HG03280 (cell line): ENCODE measurements around the gene UBC.
"Not testable (repeated sequence)": the region's sequence is repeated elsewhere in the genome, so short reads cannot be mapped to it uniquely, and the experiment has no call there.

Experiments
- ATAC-seq: cut with Tn5 transposase; IDR thresholded peaks from one replicate; pipeline ENCODE4 v1.9.1; 2021; ENCODE audit warnings: mild to moderate bottlenecking, moderate library complexity; ENCODE audit not compliant: unreplicated experiment

The UBC gene

DNA sequence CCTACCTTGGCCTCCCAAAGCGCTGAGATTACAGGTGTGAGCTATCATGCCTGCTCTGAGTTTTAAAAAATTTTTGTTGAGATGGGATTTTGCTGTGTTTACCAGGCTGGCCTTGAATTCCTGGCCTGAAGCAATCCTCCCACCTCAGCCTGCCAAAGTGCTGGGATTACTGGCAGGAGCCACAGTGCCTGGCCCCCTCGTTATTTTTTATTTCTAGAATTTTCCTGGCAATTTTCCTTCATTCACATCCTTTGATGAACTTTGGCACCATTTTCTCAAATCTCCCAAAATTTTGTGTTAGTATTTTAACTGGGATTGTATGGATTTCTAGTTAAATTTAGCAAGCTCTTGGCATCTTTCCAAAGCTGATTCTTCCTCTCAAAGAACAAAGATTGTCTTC is 26.2 kb downstream of the UBC start:
- no peak for ATAC-seq

- not testable (repeated sequence) for ATAC-seq
Observed at GRCh38 chr12:124887766-124888165, 26.7 kb downstream of the UBC start.

DNA sequence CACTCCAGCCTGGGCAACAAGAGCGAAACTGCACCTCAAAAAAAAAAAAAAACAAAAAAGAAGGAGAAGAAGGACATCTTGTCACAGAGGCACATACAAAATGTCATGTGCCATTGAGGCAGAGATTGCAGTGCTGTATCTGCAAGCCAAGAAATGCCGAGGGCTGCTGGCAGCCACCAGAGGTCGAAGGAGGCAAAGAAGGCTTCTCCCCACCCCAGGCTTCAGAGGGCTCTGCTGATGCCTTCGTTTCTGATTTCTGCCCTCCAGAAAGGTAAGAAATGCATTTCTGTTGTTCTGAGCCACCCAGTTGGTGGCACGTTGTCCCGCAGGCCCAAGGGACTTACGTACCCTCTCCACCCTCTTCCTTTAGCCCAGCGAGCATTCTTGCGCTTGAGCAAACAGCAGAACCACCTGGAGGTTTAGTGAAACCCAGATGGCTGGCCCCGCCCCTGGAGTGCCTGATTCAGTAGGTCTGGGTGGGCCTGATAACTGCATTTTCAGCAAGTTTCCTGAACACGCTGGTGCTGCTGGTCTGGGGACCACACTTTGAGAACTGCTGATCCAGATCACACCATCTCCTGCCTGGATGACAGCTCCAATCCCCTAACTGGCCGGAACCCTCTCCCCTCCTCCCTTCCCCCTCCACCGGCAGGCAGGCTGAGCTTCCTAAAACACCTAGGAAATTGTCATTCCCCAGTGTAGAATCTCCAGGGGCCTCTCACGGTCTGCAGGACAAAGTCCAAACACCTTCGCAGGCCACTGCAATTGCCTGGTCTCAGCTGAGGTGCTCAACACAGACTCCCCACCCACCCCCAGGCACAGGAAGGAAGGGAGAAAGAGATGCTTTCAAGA is 29.6 kb downstream of the UBC start:
- peak; percentile 77 for ATAC-seq

GRCh38 chr12:124883263-124884130 is 31.0 kb downstream of the UBC start:
- ATAC-seq: no peak

- ATAC-seq: no peak
Observed at GRCh38 chr12:124881123-124881522, 33.3 kb downstream of the UBC start.

- not testable (repeated sequence) for ATAC-seq
Observed at GRCh38 chr12:124880335-124880734, 34.1 kb downstream of the UBC start.

DNA sequence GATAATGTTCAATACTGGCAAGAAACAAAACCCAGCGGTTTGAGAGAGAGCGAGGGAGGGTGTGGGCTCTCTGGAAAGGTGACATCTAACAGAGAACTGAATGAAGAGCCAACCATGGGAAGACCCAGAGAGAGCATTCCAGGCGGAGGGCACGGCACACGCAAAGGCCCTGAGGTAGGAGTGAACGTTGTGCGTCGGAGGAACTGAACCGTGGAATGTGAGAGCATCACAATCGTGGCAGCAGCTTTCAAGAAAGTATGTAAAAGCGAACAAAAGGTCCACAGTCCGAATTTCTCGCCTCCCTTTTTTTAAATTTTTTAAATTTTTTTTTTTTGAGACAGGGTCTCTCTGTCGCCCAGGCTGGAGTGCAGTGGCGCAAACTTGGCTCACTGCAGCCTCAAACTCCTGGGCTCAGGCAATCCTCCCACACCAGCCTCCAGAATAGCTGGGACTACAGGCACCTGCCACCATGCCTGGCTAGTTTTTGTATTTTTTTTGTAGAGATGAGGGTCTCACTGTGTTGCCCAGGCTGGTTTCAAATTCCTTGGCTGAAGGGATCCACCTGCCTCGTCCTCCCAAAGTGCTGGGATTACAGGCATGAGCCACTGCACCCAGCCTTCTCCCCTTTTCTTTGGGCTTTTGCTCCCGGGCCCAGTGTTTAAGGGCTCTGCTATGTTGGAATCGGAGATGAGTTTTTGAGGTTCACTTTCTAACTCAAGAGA is 35.5 kb downstream of the UBC start:
- no peak for ATAC-seq

DNA sequence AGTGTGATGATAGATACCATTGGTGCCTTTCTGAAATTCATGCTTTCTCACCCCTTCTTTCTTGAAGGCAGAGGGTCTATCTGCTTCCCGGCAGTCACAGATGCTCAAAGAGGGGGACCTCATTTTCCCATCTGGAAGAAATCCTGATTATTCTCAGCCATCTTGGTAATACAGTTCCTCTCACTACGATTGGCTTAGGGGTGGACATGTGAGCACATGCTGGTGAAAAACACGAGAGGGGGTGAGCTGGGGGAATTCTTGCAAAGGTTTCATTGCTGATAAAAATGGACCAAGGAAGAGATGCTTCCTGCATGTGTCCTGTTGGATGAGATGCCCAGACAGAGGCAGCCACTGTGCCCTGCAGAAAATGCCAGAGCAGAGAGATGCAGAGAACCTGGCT is 37.0 kb downstream of the UBC start:
- no peak for ATAC-seq

DNA sequence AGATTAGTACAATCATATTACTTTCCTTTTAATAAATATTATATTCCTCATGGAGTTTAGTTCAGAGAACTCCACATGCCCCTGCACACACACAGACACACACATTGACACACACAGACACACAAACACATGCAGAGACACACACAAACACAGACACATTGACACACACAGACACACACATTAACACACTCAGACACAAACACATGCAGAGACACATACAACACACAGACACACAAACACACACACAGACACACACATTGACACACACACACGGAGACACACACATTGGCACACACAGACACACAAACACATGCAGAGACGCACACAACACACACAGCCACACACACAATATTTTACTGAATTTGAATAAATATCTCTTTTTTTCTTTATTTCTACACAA is 38.3 kb downstream of the UBC start:
- ATAC-seq: no peak

- no peak for ATAC-seq
Observed at GRCh38 chr12:124875803-124876132, 38.7 kb downstream of the UBC start.

DNA sequence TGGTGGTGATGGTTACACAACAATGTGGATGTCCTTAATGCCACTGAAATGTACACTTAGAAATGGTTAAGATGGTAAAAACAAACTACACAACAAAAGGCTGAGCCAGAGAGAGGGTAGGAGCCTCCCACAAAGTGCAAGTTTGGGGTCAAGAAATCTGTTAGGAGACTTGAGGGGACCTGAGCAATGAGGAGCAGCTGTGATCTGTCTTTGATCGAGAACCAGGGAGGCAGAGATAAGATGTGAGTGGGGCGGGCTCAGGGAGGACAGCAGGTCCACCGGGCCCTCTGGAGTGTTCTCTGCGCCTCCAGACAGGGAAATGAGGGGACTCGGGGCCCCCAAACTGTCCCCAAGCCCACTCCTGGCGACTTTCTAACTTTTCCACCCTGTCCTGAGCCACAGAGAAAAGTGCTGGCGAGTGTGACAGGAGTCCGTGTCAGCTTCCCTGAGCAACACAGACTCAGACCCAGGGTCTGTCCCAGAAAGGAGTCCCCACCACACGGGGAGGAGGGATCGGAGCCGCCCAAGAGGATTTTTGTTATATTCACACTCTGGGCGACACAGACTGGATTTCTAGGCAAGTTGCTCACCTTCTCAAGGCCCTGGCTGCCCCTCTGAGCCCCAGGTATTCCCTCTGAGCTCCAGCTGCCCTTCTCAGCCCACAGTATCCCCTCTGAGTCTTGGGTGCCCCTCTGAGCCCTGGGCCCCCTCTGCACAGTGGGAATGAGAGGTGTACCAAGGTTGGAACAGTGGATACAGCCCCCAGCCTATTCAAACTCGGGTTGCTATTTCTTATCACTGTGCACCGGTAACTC is 39.3 kb downstream of the UBC start:
- no peak for ATAC-seq

- no peak for ATAC-seq
Observed at GRCh38 chr12:124874188-124874587, 40.3 kb downstream of the UBC start.

DNA sequence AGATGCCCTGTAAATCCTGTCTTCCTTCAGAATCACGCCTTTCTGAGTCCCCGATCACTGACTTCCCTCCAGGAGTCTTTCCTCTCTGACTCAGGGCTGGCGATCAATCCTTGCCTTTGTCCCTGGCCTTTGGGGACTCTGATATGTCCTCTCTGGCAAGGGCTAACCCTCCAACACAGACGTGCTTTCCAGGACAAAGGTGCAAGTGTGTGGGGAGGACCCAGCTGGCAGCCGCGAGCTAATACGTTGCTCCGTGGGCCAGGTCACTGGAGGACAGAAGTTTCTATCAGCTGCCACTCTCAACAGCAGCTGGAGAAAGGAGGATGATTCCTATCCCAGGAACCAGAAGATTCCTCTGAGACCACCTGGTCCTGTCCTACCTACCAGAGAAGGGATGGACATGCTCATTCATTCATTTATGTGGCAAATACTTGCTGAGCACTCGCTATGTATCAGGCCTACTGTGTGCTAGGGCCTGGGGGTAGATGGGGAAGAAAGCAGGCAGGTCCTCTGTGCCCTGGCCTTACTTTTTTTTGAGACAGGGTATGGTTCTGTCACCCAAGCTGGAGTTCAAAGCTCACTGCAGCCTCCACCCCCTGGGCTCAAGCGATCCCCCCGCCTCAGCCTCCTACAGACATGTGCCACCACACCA is 42.3 kb downstream of the UBC start:
- no peak for ATAC-seq

DNA sequence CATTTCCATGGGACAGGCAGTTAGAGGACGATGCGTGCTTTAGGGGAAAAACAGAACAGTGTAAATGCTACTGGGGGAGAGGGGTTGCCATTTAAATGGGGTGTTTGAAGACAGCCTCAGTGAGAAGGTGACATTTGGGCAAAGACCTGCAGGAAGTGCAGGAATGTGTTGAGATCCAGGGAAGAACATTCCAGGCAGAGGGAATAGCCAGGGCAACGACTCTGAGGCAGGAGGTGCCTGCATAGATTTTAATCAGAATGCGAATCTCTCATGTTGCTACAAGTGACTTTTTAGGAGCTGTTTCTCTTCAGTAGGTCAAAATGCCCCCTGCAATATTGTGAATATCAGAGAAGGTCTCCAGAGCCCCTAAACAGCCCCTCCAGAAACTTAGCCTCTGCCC is 43.2 kb downstream of the UBC start:
- ATAC-seq: no peak

- ATAC-seq: no peak
Observed at GRCh38 chr12:124870515-124870914, 43.9 kb downstream of the UBC start.

GRCh38 chr12:124869059-124869665 is 45.3 kb downstream of the UBC start:
- ATAC-seq: peak; percentile 50

- ATAC-seq: no peak
Observed at GRCh38 chr12:124868252-124869058, 46.0 kb downstream of the UBC start.

DNA sequence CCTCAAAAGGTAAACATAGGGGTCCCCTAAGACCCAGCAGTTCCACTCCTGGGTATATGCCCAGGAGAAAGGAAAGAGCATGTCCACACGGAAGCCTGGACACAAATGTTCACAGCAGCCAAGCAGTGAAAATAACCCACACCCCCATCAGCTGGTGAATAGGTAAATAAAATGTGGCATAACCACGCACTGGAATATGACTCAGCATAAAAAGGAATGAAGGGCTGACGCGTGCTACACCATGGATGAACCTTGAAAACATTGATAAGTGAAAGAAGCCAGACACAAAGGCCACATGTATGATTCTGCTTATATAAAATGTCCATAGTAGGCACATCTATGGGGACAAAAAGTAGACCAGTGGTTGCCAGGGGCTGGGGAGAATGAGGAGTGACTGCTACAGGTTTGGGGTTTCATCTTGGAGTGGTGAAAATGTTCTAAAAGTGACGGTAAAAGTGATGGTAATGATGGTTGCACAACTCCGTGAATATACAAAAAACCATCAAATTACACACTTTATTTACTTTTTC is 47.0 kb downstream of the UBC start:
- no peak for ATAC-seq
